COLO829 (cell line): ENCODE measurements around the gene ISL1.

Experiments
- DNase-seq: peaks from one replicate; pipeline ENCODE4 v3.0.0; 2012; ENCODE audit warnings: low spot score

ISL1 gene

GRCh38 chr5:51386916-51387883 is 4.0 kb downstream of the ISL1 start:
- no peak for DNase-seq

- no peak for DNase-seq
These were observed 4.6 kb downstream of the ISL1 start for GRCh38 chr5:51387884-51388275.

GRCh38 chr5:51388488-51389287 is 5.4 kb downstream of the ISL1 start:
- DNase-seq = no peak

GRCh38 chr5:51389288-51389576 is 6.0 kb downstream of the ISL1 start:
- DNase-seq = no peak

- DNase-seq = no peak
These were observed 6.6 kb downstream of the ISL1 start for GRCh38 chr5:51389577-51390463.

- DNase-seq = no peak
These were observed 7.9 kb downstream of the ISL1 start for GRCh38 chr5:51391175-51391574.

- no peak for DNase-seq
These were observed 9.5 kb downstream of the ISL1 start for GRCh38 chr5:51392689-51393199.

- DNase-seq = no peak
These were observed 11.4 kb downstream of the ISL1 start for GRCh38 chr5:51394609-51395008.

GRCh38 chr5:51395245-51395644 is 12.0 kb downstream of the ISL1 start:
- DNase-seq = no peak

- DNase-seq = no peak
These were observed 12.6 kb downstream of the ISL1 start for GRCh38 chr5:51395666-51396356.

GRCh38 chr5:51396797-51397196 is 13.5 kb downstream of the ISL1 start:
- no peak for DNase-seq

GRCh38 chr5:51397996-51398395 is 14.7 kb downstream of the ISL1 start:
- DNase-seq = no peak

GRCh38 chr5:51398875-51399642 is 15.8 kb downstream of the ISL1 start:
- no peak for DNase-seq

- DNase-seq = no peak
These were observed 16.4 kb downstream of the ISL1 start for GRCh38 chr5:51399643-51400006.

- no peak for DNase-seq
These were observed 21.0 kb downstream of the ISL1 start for GRCh38 chr5:51404255-51404654.

- no peak for DNase-seq
These were observed 28.7 kb downstream of the ISL1 start for GRCh38 chr5:51411921-51412325.

GRCh38 chr5:51414516-51414915 is 31.3 kb downstream of the ISL1 start:
- DNase-seq = no peak

- no peak for DNase-seq
These were observed 32.9 kb downstream of the ISL1 start for GRCh38 chr5:51416149-51416548.

- DNase-seq = peak; percentile 41
These were observed 49.9 kb downstream of the ISL1 start for GRCh38 chr5:51433052-51433710.

GRCh38 chr5:51439232-51439631 is 56.0 kb downstream of the ISL1 start:
- DNase-seq = no peak
